ENCODE results near the gene ARID1B.

- TF ChIP-seq CTCF (IDR thresholded peaks at IDR 0.05; ENCODE audit: insufficient read depth, low read depth, low read length) (no peak), EZH2 (IDR thresholded peaks at IDR 0.05; ENCODE audit: insufficient read depth, low read length) (no peak)
These were observed 221.7 kb downstream of the ARID1B start for GRCh38 chr6:156998794-156999330.

Measured in astrocyte (in vitro differentiated cells and primary cell).